Loucy (cell line): ENCODE data around the gene HEATR5A.

ENCODE experiments used
- CTCF ChIP-seq: fragments of 200-600 bp; sonication (generic); conservative IDR thresholded peaks from 2 replicates; pipeline ENCODE4 v1.5.1; 2014; ENCODE audit warnings: mild to moderate bottlenecking, antibody characterized with exemption, low read length
- EZH2phosphoT487 ChIP-seq: fragments of 200-600 bp; IDR thresholded peaks from 2 replicates; pipeline ENCODE4 v1.6.1; 2018; ENCODE audit warnings: antibody characterized with exemption, mild to moderate bottlenecking, moderate library complexity, borderline replicate concordance

GRCh38 chr14:31428011-31428410, 7.7 kb upstream of the HEATR5A start:
- TF ChIP-seq CTCF, result no peak
- no peak for TF ChIP-seq EZH2phosphoT487
